Thoracic aorta (tissue), 2 donors: ENCODE measurements around the gene PMEPA1. TPM values are rescaled to one million over a fixed set of nuclear protein-coding genes. Genes with fewer than 3 reads are reported as not detected.
A peak's percentile ranks its signal among the peaks of the same experiment; 100 is the strongest.

Source experiments
- ATAC-seq: fragments of 150-250 bp; one replicate; pipeline ENCODE4 v1.8.0; 2017; ENCODE audit warnings: low read depth; ENCODE audit not compliant: insufficient number of reproducible peaks, low FRiP score
- DNase-seq: peaks from one replicate; pipeline ENCODE4 v3.0.0-alpha.2; 2020; ENCODE audit warnings: low spot score
- H3K27ac ChIP-seq, 2 donors: fragments of 200-600 bp; sonication (generic); 1 replicate in 1 of 2; 2 replicates in 1 of 2; pipeline ENCODE4 v1.5.1; 2016; ENCODE audit warnings: mild to moderate bottlenecking in 2 of 2, moderate library complexity in 2 of 2
- H3K27me3 ChIP-seq: fragments of 200-600 bp; sonication (generic); replicated peaks from 2 replicates; pipeline ENCODE4 v1.6.0; 2016; ENCODE audit warnings: mild to moderate bottlenecking; ENCODE audit not compliant: insufficient read depth
- H3K36me3 ChIP-seq: fragments of 200-600 bp; sonication (generic); one replicate; pipeline ENCODE4 v1.5.1; 2016
- H3K4me1 ChIP-seq, 2 donors: fragments of 200-600 bp; sonication (generic); 1 replicate in 1 of 2; 2 replicates in 1 of 2; pipeline versions ENCODE4 v1.5.1 to v1.6.0; 2016; ENCODE audit warnings: low read depth in 2 of 2, mild to moderate bottlenecking in 1 of 2; ENCODE audit not compliant: control insufficient read depth in 1 of 2
- H3K4me3 ChIP-seq: fragments of 200-600 bp; sonication (generic); 2 replicates; pipeline ENCODE4 v1.5.1; 2016; ENCODE audit warnings: mild to moderate bottlenecking
- H3K9me3 ChIP-seq: fragments of 200-600 bp; sonication (generic); 2 replicates; pipeline ENCODE4 v1.5.1; 2016
- total RNA-seq, 2 donors: library from RNA; depleted of rRNA; stranded (reverse); fragments of >200 nt; gene quantifications; one replicate each; pipeline versions ENCODE4 v1.1.0 to v1.2.3, GENCODE V29; 2016
- TF ChIP-seq, protein P1 (sequence below): fragments of 200-600 bp; sonication (generic); IDR thresholded peaks from one replicate; pipeline ENCODE4 v1.5.1; 2019; ENCODE audit warnings: antibody characterized with exemption

PMEPA1 gene
- total RNA-seq, 2 donors from 2014 or later: 68.4 to 104 TPM

DNA sequence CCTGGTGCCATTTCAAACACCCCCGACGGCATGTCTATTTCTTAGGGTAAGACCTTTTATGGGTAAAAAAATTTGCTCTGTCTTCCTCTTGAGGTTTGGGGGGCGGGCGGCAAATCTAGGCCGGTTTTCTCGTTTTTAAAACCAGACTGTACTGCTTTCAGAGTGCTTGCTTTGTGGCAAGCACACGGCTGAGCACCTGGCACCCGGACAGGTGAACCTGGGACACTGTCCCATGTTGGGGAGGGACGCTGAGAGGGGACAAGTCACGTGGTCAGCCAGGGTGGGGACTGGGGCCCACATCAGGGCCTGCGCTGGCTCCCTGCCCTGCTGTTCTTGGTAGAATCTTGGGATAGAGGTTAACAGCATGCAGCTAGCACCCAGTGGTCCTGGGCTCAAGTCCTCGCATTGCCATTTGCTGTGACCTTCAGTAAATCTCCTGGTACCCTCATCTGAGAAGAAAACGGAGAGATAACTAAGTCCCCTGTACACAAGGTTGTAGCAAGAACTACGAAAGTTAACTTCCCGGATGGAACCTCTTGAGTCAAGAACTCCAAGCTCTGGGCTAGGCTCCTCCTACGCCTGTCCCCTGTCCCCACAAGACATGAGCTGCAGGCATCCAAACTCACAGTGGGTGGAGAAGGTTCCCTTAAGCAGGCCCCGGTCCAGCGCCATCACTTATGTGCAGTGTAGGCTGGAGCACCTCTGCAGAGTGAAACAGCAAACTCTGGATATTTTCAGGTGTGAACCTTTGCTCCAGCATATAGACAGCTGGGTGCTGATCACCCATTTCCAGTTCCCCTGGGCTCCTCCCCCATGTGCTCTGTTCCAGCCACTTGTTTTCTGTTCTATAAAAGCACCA is 41.7 kb downstream of the PMEPA1 start:
- TF ChIP-seq, protein P1, sequence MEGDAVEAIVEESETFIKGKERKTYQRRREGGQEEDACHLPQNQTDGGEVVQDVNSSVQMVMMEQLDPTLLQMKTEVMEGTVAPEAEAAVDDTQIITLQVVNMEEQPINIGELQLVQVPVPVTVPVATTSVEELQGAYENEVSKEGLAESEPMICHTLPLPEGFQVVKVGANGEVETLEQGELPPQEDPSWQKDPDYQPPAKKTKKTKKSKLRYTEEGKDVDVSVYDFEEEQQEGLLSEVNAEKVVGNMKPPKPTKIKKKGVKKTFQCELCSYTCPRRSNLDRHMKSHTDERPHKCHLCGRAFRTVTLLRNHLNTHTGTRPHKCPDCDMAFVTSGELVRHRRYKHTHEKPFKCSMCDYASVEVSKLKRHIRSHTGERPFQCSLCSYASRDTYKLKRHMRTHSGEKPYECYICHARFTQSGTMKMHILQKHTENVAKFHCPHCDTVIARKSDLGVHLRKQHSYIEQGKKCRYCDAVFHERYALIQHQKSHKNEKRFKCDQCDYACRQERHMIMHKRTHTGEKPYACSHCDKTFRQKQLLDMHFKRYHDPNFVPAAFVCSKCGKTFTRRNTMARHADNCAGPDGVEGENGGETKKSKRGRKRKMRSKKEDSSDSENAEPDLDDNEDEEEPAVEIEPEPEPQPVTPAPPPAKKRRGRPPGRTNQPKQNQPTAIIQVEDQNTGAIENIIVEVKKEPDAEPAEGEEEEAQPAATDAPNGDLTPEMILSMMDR: no peak
- no peaks in the 10 kb centered on the region for H3K27me3 ChIP-seq
- no peak for ATAC-seq
- no peak for DNase-seq
- H3K9me3 ChIP-seq: no peaks in the 10 kb centered on the region
- no peaks in the 10 kb centered on the region for H3K36me3 ChIP-seq
- no peak overlapping the region for H3K4me3 ChIP-seq
- H3K27ac ChIP-seq: peak overlapping the region; percentile 31 to 66
- H3K4me1 ChIP-seq: peaks cover 31 to 90% of the 10 kb centered on the region in 2 donors

DNA sequence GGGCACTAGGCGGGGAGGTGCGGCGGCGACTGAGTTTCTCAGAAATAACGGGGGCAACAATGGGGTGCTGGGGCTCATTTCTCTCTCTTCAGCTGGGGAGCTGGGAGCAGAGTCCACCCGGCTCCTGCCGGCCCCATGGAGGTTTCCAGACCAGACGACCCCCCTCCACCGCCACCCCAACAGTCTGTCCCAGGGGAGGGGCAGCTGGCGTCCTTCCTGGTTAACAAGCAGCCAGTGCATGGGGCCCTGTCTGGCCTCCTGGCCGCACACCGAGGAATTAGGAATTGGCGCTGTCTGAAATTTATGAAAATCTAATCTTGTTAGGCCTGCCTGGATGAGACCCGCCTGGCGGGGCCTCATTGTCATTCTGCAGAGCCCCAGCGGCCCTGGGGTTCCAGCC is 42.4 kb downstream of the PMEPA1 start:
- Histone ChIP-seq H3K27me3 (no peaks in the 10 kb centered on the region), H3K4me1 (peaks cover 26 to 90% of the 10 kb centered on the region in 2 donors), H3K9me3 (no peaks in the 10 kb centered on the region), H3K27ac (peak overlapping the region; percentile 31 to 66), H3K36me3 (no peaks in the 10 kb centered on the region), H3K4me3 (no peak overlapping the region)
- DNase-seq (no peak), ATAC-seq (no peak)
- TF ChIP-seq, protein P1: no peak

DNA sequence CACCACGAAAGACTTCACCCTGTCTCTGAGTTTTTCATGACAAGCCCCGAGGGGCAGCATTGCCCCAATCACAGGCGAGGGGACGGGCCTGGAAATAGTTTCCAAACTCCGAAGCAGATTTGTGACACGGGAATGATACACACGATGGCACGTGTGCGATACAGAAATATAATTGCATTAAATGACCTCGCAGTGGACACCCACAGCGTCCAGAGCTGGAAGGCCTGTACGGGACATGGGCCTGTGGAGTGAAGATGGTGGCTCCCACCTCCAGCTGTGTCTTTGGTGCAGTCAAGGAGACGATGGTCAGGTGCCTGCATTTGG is 43.0 kb downstream of the PMEPA1 start:
- peaks cover 24 to 90% of the 10 kb centered on the region in 2 donors for H3K4me1 ChIP-seq
- H3K4me3 ChIP-seq: no peak overlapping the region
- H3K36me3 ChIP-seq: no peaks in the 10 kb centered on the region
- ATAC-seq (no peak), DNase-seq (no peak)
- peak overlapping the region; percentile 31 to 66 for H3K27ac ChIP-seq
- no peaks in the 10 kb centered on the region for H3K27me3 ChIP-seq
- H3K9me3 ChIP-seq: no peaks in the 10 kb centered on the region
- TF ChIP-seq, protein P1: no peak

DNA sequence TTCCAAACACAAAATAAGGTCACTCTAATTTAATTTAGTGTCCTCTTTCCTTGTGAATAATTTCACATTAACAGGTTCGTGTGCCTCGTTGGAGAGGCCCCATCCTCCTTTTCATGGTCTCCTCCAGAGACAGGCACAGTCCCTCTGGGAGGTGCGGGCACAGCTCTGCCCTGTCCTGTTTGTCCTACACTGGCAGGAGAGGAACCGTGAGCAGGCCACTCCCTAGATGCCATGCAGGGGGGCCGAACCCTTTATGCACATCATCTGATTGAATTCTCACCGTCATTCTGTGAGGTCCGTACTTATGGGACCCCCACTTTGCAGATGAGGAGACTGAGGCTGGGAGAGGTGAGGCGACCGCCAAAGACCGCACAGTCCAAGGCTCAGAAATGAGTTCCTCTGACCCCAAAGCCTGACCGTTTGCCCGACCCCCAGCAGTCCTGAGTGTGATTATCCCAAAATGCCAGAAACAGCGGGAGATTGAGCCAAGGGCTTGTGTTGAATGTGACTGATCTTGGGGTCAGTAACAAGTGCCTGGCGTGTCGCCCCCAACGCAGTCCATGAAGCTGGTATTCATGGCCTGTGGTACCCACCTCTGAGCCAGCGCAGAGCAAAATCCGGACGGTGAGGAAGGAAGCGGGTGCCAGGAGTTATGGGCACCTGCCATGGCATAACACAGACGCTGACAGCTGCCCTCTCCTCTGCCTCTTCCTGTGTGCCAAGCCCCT is 43.5 kb downstream of the PMEPA1 start:
- Histone ChIP-seq H3K27me3 (no peaks in the 10 kb centered on the region), H3K4me3 (no peak overlapping the region), H3K36me3 (no peaks in the 10 kb centered on the region), H3K9me3 (no peaks in the 10 kb centered on the region), H3K27ac (peak overlapping the region; percentile 31 to 66), H3K4me1 (peaks cover 27 to 90% of the 10 kb centered on the region in 2 donors)
- TF ChIP-seq, protein P1: no peak
- ATAC-seq: no peak
- DNase-seq: no peak

DNA sequence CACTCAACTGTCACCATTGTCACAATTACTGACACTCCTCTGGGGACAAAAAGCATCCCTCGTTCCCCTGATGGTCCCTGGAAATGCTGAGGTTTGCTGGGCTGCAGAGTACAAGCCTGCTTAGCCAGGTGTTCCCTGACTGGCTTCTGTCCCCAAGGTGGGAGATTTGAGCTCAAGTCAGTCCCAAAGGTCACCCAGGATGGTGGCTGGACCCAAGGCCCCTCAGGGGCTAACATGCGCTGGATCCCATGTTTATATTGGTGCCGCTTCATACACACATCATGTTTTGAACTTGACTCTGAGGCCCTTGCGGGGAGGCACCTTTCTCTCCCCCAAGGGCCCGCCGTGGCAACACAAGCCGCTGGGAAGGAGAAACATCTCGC is 44.2 kb downstream of the PMEPA1 start:
- ATAC-seq (no peak), DNase-seq (no peak)
- Histone ChIP-seq H3K9me3 (no peaks in the 10 kb centered on the region), H3K27ac (peak overlapping the region in 1 of 2 donors; percentile 66), H3K27me3 (no peaks in the 10 kb centered on the region), H3K36me3 (no peaks in the 10 kb centered on the region), H3K4me1 (peaks cover 29 to 90% of the 10 kb centered on the region in 2 donors), H3K4me3 (no peak overlapping the region)
- TF ChIP-seq, protein P1: no peak
